Immature natural killer cell (primary cell): ENCODE results near the gene PHACTR1. TPM values are rescaled to one million over a fixed set of nuclear protein-coding genes. Genes with fewer than 3 reads are reported as not detected.

Source experiments
- DNase-seq, 3 donors: peaks; one replicate each; pipeline ENCODE4 v3.0.0; 2022; ENCODE audit warnings: mixed read lengths in 1 of 3
- H3K27ac Mint-ChIP-seq, 6 donors: one replicate each; pipeline ENCODE4 v1.8.0; 2020; ENCODE audit warnings: mixed read lengths in 6 of 6, mild to moderate bottlenecking in 5 of 6, inconsistent platforms in 4 of 6, moderate library complexity in 3 of 6
- H3K27me3 Mint-ChIP-seq, 3 donors: one replicate each; pipeline ENCODE4 v1.8.0; 2020 to 2021; ENCODE audit warnings: low read depth in 3 of 3, mild to moderate bottlenecking in 3 of 3, mixed read lengths in 3 of 3, moderate library complexity in 3 of 3, inconsistent platforms in 1 of 3
- H3K36me3 Mint-ChIP-seq, 3 donors: one replicate each; pipeline ENCODE4 v1.8.0; 2020; ENCODE audit warnings: mixed read lengths in 3 of 3, inconsistent platforms in 2 of 3, mild to moderate bottlenecking in 2 of 3
- H3K4me1 Mint-ChIP-seq, 2 donors: one replicate each; pipeline ENCODE4 v1.8.0; 2020; ENCODE audit warnings: inconsistent platforms in 2 of 2, mild to moderate bottlenecking in 2 of 2, mixed read lengths in 2 of 2, moderate library complexity in 1 of 2
- H3K4me3 Mint-ChIP-seq, 5 donors: one replicate each; pipeline ENCODE4 v1.8.0; 2020; ENCODE audit warnings: mild to moderate bottlenecking in 5 of 5, mixed read lengths in 5 of 5, inconsistent platforms in 3 of 5, moderate library complexity in 3 of 5
- H3K9me3 Mint-ChIP-seq, 6 donors: one replicate each; pipeline ENCODE4 v1.8.0; 2020; ENCODE audit warnings: mild to moderate bottlenecking in 6 of 6, mixed read lengths in 6 of 6, inconsistent platforms in 4 of 6, moderate library complexity in 3 of 6
- polyA plus RNA-seq, 3 donors: library from polyadenylated mRNA; unstranded; fragments of 300-500 nt; fragmentation: Illumina TruSeq; gene quantifications; one replicate each; pipeline ENCODE4 v1.2.3, GENCODE V29; 2021

PHACTR1 gene
- polyA plus RNA-seq, 3 donors from 2014 or later = 0.41 to 1.1 (median 0.43) TPM

GRCh38 chr6:12892151-12892550 lies 175.6 kb downstream of the PHACTR1 start:
- no peak overlapping the region for H3K27ac Mint-ChIP-seq
- no peak for DNase-seq
- no peaks in the 10 kb centered on the region for H3K36me3 Mint-ChIP-seq
- H3K27me3 Mint-ChIP-seq = peaks cover 2 to 9% (median 7%) of the 10 kb centered on the region in 3 donors
- no peak overlapping the region for H3K4me3 Mint-ChIP-seq
- H3K9me3 Mint-ChIP-seq = peaks cover 0 to 2% (median 0%) of the 10 kb centered on the region in 6 donors
- H3K4me1 Mint-ChIP-seq = no peaks in the 10 kb centered on the region

GRCh38 chr6:12893036-12893435 lies 176.5 kb downstream of the PHACTR1 start:
- no peak overlapping the region for H3K27ac Mint-ChIP-seq
- no peaks in the 10 kb centered on the region for H3K4me1 Mint-ChIP-seq
- no peak for DNase-seq
- H3K27me3 Mint-ChIP-seq = peaks cover 2 to 10% (median 10%) of the 10 kb centered on the region in 3 donors
- H3K4me3 Mint-ChIP-seq = no peak overlapping the region
- H3K36me3 Mint-ChIP-seq = no peaks in the 10 kb centered on the region
- peaks cover 0 to 2% (median 0%) of the 10 kb centered on the region in 6 donors for H3K9me3 Mint-ChIP-seq

- no peak for DNase-seq
- Mint-ChIP-seq H3K36me3 (no peaks in the 10 kb centered on the region), H3K9me3 (peaks cover 0 to 2% (median 0%) of the 10 kb centered on the region in 6 donors), H3K27ac (no peak overlapping the region), H3K4me3 (no peak overlapping the region), H3K27me3 (peaks cover 2 to 9% (median 4%) of the 10 kb centered on the region in 3 donors), H3K4me1 (no peaks in the 10 kb centered on the region)
These were observed 179.2 kb downstream of the PHACTR1 start for GRCh38 chr6:12895721-12896120.

- Mint-ChIP-seq H3K4me3 (no peak overlapping the region), H3K27me3 (peaks cover 2 to 9% (median 6%) of the 10 kb centered on the region in 3 donors), H3K9me3 (peaks cover 0 to 2% (median 0%) of the 10 kb centered on the region in 6 donors), H3K27ac (no peak overlapping the region), H3K4me1 (no peaks in the 10 kb centered on the region), H3K36me3 (no peaks in the 10 kb centered on the region)
- no peak for DNase-seq
These were observed 179.7 kb downstream of the PHACTR1 start for GRCh38 chr6:12896208-12896733.

- Mint-ChIP-seq H3K9me3 (no peaks in the 10 kb centered on the region), H3K4me3 (no peak overlapping the region), H3K36me3 (no peaks in the 10 kb centered on the region), H3K4me1 (no peaks in the 10 kb centered on the region), H3K27ac (no peak overlapping the region), H3K27me3 (peaks cover 2 to 9% (median 6%) of the 10 kb centered on the region in 3 donors)
- no peak for DNase-seq
These were observed 182.0 kb downstream of the PHACTR1 start for GRCh38 chr6:12898603-12899002.

GRCh38 chr6:12899046-12899833 lies 182.7 kb downstream of the PHACTR1 start:
- no peaks in the 10 kb centered on the region for H3K4me1 Mint-ChIP-seq
- no peak overlapping the region for H3K27ac Mint-ChIP-seq
- no peak overlapping the region for H3K4me3 Mint-ChIP-seq
- no peaks in the 10 kb centered on the region for H3K9me3 Mint-ChIP-seq
- H3K27me3 Mint-ChIP-seq = peaks cover 2 to 6% (median 5%) of the 10 kb centered on the region in 3 donors
- no peaks in the 10 kb centered on the region for H3K36me3 Mint-ChIP-seq
- DNase-seq = no peak

- Mint-ChIP-seq H3K27me3 (peaks cover 0 to 7% (median 0%) of the 10 kb centered on the region in 3 donors), H3K9me3 (no peaks in the 10 kb centered on the region), H3K27ac (no peak overlapping the region), H3K36me3 (no peaks in the 10 kb centered on the region), H3K4me3 (no peak overlapping the region), H3K4me1 (no peaks in the 10 kb centered on the region)
- DNase-seq = no peak
These were observed 186.7 kb downstream of the PHACTR1 start for GRCh38 chr6:12903246-12903645.

GRCh38 chr6:12909833-12910232 lies 193.3 kb downstream of the PHACTR1 start:
- DNase-seq = no peak
- Mint-ChIP-seq H3K27me3 (peaks cover under 1 to 4% (median 3%) of the 10 kb centered on the region in 3 donors), H3K27ac (no peak overlapping the region), H3K4me3 (no peak overlapping the region), H3K9me3 (peaks cover 0 to 1% (median 0%) of the 10 kb centered on the region in 6 donors), H3K36me3 (no peaks in the 10 kb centered on the region), H3K4me1 (no peaks in the 10 kb centered on the region)

- Mint-ChIP-seq H3K36me3 (no peaks in the 10 kb centered on the region), H3K4me1 (no peaks in the 10 kb centered on the region), H3K27me3 (peaks cover 2 to 4% (median 3%) of the 10 kb centered on the region in 3 donors), H3K9me3 (peaks cover 0 to 1% (median 0%) of the 10 kb centered on the region in 6 donors), H3K4me3 (no peak overlapping the region), H3K27ac (no peak overlapping the region)
- DNase-seq = no peak
These were observed 194.9 kb downstream of the PHACTR1 start for GRCh38 chr6:12911427-12911826.

GRCh38 chr6:12913201-12913600 lies 196.6 kb downstream of the PHACTR1 start:
- no peak overlapping the region for H3K27ac Mint-ChIP-seq
- H3K27me3 Mint-ChIP-seq = peaks cover 2 to 4% (median 4%) of the 10 kb centered on the region in 3 donors
- DNase-seq = no peak
- no peaks in the 10 kb centered on the region for H3K36me3 Mint-ChIP-seq
- no peaks in the 10 kb centered on the region for H3K4me1 Mint-ChIP-seq
- H3K9me3 Mint-ChIP-seq = peaks cover 0 to 1% (median 0%) of the 10 kb centered on the region in 6 donors
- H3K4me3 Mint-ChIP-seq = no peak overlapping the region

- no peak for DNase-seq
- Mint-ChIP-seq H3K9me3 (no peaks in the 10 kb centered on the region), H3K4me1 (no peaks in the 10 kb centered on the region), H3K4me3 (no peak overlapping the region), H3K36me3 (no peaks in the 10 kb centered on the region), H3K27ac (no peak overlapping the region), H3K27me3 (peaks cover 0 to 6% (median 1%) of the 10 kb centered on the region in 3 donors)
These were observed 199.4 kb downstream of the PHACTR1 start for GRCh38 chr6:12916006-12916405.

GRCh38 chr6:12916420-12917136 lies 200.0 kb downstream of the PHACTR1 start:
- DNase-seq = no peak
- Mint-ChIP-seq H3K9me3 (no peaks in the 10 kb centered on the region), H3K36me3 (no peaks in the 10 kb centered on the region), H3K27me3 (peaks cover 0 to 6% (median 1%) of the 10 kb centered on the region in 3 donors), H3K4me3 (no peak overlapping the region), H3K4me1 (no peaks in the 10 kb centered on the region), H3K27ac (no peak overlapping the region)

- no peak overlapping the region for H3K4me3 Mint-ChIP-seq
- H3K27me3 Mint-ChIP-seq = peaks cover 3 to 5% (median 4%) of the 10 kb centered on the region in 3 donors
- no peaks in the 10 kb centered on the region for H3K9me3 Mint-ChIP-seq
- no peak overlapping the region for H3K27ac Mint-ChIP-seq
- no peaks in the 10 kb centered on the region for H3K36me3 Mint-ChIP-seq
- no peak for DNase-seq
- H3K4me1 Mint-ChIP-seq = no peaks in the 10 kb centered on the region
These were observed 204.9 kb downstream of the PHACTR1 start for GRCh38 chr6:12921467-12921866.

- H3K27me3 Mint-ChIP-seq = peaks cover 1 to 5% (median 3%) of the 10 kb centered on the region in 3 donors
- no peak overlapping the region for H3K27ac Mint-ChIP-seq
- no peaks in the 10 kb centered on the region for H3K36me3 Mint-ChIP-seq
- DNase-seq = no peak
- H3K4me3 Mint-ChIP-seq = no peak overlapping the region
- H3K4me1 Mint-ChIP-seq = no peaks in the 10 kb centered on the region
- H3K9me3 Mint-ChIP-seq = no peaks in the 10 kb centered on the region
These were observed 207.2 kb downstream of the PHACTR1 start for GRCh38 chr6:12923644-12924235.
